Sigmoid colon (tissue), 7 donors: ENCODE measurements around the gene USP40. TPM values are rescaled to one million over a fixed set of nuclear protein-coding genes. Genes with fewer than 3 reads are reported as not detected.

Experiments used
- DNase-seq: peaks from one replicate; pipeline ENCODE4 v3.0.0-alpha.2; 2019
- H3K27ac ChIP-seq, 4 donors: fragments of 200-600 bp; sonication (generic); one replicate each; pipeline ENCODE4 v1.5.1; 2016 to 2019; ENCODE audit warnings: mild to moderate bottlenecking in 1 of 4
- H3K27me3 ChIP-seq, 3 donors: fragments of 200-600 bp; sonication (generic); one replicate each; pipeline ENCODE4 v1.5.1; 2019; ENCODE audit warnings: mild to moderate bottlenecking in 1 of 3
- H3K36me3 ChIP-seq, 4 donors: fragments of 200-600 bp; sonication (generic); one replicate each; pipeline ENCODE4 v1.5.1; 2016 to 2019
- H3K4me1 ChIP-seq, 4 donors: fragments of 200-600 bp; sonication (generic); one replicate each; pipeline ENCODE4 v1.5.1; 2017 to 2019
- H3K4me3 ChIP-seq, 4 donors: fragments of 200-600 bp; sonication (generic); one replicate each; pipeline ENCODE4 v1.5.1; 2017 to 2019; ENCODE audit warnings: mild to moderate bottlenecking in 2 of 4, moderate library complexity in 1 of 4
- H3K9me3 ChIP-seq, 4 donors: fragments of 200-600 bp in 3 of 4; sonication (generic) in 3 of 4; one replicate each; pipeline versions ENCODE4 v1.5.1 to v1.6.1; 2013 to 2019
- EP300 ChIP-seq, 4 donors: sonication (generic); formaldehyde crosslinking; IDR thresholded peaks; one replicate each; pipeline ENCODE4 v1.6.1; 2017; ENCODE audit warnings: antibody characterized with exemption in 4 of 4
- POLR2A ChIP-seq, 2 donors: fragments of 450-650 bp; IDR thresholded peaks; one replicate each; pipeline ENCODE4 v1.6.1; 2016; ENCODE audit warnings: antibody characterized with exemption in 2 of 2, mild to moderate bottlenecking in 2 of 2, moderate library complexity in 2 of 2
- POLR2AphosphoS5 ChIP-seq, 4 donors: sonication (generic); formaldehyde crosslinking; IDR thresholded peaks; one replicate each; pipeline ENCODE4 v1.6.1; 2017; ENCODE audit warnings: antibody characterized with exemption in 4 of 4
- WGBS, 2 donors: extraction: QIAGEN DNeasy Blood & Tissue Kit; methylation state at CpG; one replicate each; pipeline ENCODE4 v1.1.7; 2013; 5-methylcytosine and 5-hydroxymethylcytosine counted together
- intact Hi-C: fragments of 100-400 bp; cut with DNase I; formaldehyde crosslinking; loops from one replicate; pipeline ENCODE4 v1.15.1; 2023
- polyA plus RNA-seq, 3 donors: library from polyadenylated mRNA; stranded (reverse); fragments of 200-250 nt; gene quantifications; one replicate each; pipeline ENCODE4 v1.2.3, GENCODE V29; 2013
- total RNA-seq, 4 donors: library from RNA; depleted of rRNA; stranded (reverse); fragments of >200 nt; gene quantifications; one replicate each; pipeline ENCODE4 v1.1.0, GENCODE V29; 2016
- TF ChIP-seq, protein P1 (sequence below), 4 experiments: fragments of 450-650 bp in 3 of 4; fragments of 200-600 bp in 1 of 4; IDR thresholded peaks; one replicate each; pipeline ENCODE4 v1.5.1; 2016 to 2019; ENCODE audit warnings: antibody characterized with exemption in 4 of 4, mild to moderate bottlenecking in 3 of 4, moderate library complexity in 2 of 4
- donor health status: healthy with polysubstance abuse.
- donor health status: Bipolar disorder and iron deficiency.
- donor health status: healthy.

Gene USP40
- total and polyA plus RNA-seq, 7 donors: 9.6 to 34.5 (median 23.4) TPM

DNA sequence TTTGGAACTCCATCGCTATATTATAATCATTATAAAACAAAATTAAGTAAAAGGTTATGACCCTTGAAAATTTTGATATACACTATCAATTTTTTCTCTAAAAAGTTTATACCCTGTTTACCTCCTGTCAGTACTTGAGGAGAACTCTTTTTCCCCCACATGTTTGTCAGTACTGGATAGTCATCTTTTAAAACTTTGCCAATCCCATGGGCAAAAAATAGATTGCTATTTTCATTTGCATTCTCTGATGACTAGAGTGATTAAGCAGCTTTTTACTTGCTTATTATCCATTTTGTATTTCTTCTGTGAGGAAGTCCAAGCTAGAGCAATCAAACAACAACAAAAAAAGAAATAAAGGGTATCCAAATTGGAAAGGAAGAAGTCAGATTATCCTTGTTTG lies 135.9 kb downstream of the USP40 start:
- DNase-seq: no peak
- Histone ChIP-seq H3K36me3 (peaks cover 0 to 14% (median 1%) of the 10 kb centered on the region in 4 donors), H3K4me1 (peaks cover 0 to 9% (median 5%) of the 10 kb centered on the region in 4 donors), H3K27me3 (no peaks in the 10 kb centered on the region), H3K9me3 (no peaks in the 10 kb centered on the region), H3K4me3 (no peak overlapping the region), H3K27ac (no peak overlapping the region)
- WGBS, 2 donors: 89 to 92% methylated on average over 1 of the region's 1 CpG
- intact Hi-C loops: no loop called here
- TF ChIP-seq, protein P1, sequence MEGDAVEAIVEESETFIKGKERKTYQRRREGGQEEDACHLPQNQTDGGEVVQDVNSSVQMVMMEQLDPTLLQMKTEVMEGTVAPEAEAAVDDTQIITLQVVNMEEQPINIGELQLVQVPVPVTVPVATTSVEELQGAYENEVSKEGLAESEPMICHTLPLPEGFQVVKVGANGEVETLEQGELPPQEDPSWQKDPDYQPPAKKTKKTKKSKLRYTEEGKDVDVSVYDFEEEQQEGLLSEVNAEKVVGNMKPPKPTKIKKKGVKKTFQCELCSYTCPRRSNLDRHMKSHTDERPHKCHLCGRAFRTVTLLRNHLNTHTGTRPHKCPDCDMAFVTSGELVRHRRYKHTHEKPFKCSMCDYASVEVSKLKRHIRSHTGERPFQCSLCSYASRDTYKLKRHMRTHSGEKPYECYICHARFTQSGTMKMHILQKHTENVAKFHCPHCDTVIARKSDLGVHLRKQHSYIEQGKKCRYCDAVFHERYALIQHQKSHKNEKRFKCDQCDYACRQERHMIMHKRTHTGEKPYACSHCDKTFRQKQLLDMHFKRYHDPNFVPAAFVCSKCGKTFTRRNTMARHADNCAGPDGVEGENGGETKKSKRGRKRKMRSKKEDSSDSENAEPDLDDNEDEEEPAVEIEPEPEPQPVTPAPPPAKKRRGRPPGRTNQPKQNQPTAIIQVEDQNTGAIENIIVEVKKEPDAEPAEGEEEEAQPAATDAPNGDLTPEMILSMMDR (IDR thresholded peaks at IDR 0.05): no peak
- TF ChIP-seq POLR2A (IDR thresholded peaks at IDR 0.05) (no peak), POLR2AphosphoS5 (IDR thresholded peaks at IDR 0.05) (no peak), EP300 (IDR thresholded peaks at IDR 0.05) (no peak)

GRCh38 chr2:233430081-233430480 lies 136.5 kb downstream of the USP40 start:
- TF ChIP-seq EP300 (IDR thresholded peaks at IDR 0.05) (no peak), POLR2A (IDR thresholded peaks at IDR 0.05) (no peak), POLR2AphosphoS5 (IDR thresholded peaks at IDR 0.05) (no peak)
- TF ChIP-seq, protein P1 (IDR thresholded peaks at IDR 0.05): no peak
- no peak overlapping the region for H3K27ac ChIP-seq
- peaks cover 0 to 9% (median 5%) of the 10 kb centered on the region in 4 donors for H3K4me1 ChIP-seq
- intact Hi-C loops: no loop called here
- no peak for DNase-seq
- no peaks in the 10 kb centered on the region for H3K9me3 ChIP-seq
- no peak overlapping the region for H3K4me3 ChIP-seq
- no peaks in the 10 kb centered on the region for H3K27me3 ChIP-seq
- WGBS, 2 donors: 27 to 48% methylated on average over 4 of the region's 4 CpGs
- H3K36me3 ChIP-seq: peaks cover 0 to 8% (median 0%) of the 10 kb centered on the region in 4 donors

- TF ChIP-seq POLR2A (IDR thresholded peaks at IDR 0.05) (no peak), POLR2AphosphoS5 (IDR thresholded peaks at IDR 0.05) (no peak), EP300 (IDR thresholded peaks at IDR 0.05) (no peak)
- TF ChIP-seq, protein P1 (IDR thresholded peaks at IDR 0.05): no peak
- Histone ChIP-seq H3K4me3 (no peak overlapping the region), H3K36me3 (peaks cover 0 to under 1% (median 0%) of the 10 kb centered on the region in 4 donors), H3K27me3 (no peaks in the 10 kb centered on the region), H3K4me1 (peaks cover 0 to 9% (median 5%) of the 10 kb centered on the region in 4 donors), H3K27ac (no peak overlapping the region), H3K9me3 (no peaks in the 10 kb centered on the region)
- 87 to 90% methylated on average over 20 of the region's 20 CpGs for WGBS, 2 donors
- intact Hi-C loops: no loop called here
- no peak for DNase-seq
Observed at GRCh38 chr2:233429175-233429897, 137.2 kb downstream of the USP40 start.

GRCh38 chr2:233428438-233428837 lies 138.1 kb downstream of the USP40 start:
- Histone ChIP-seq H3K9me3 (no peaks in the 10 kb centered on the region), H3K4me3 (no peak overlapping the region), H3K36me3 (no peaks in the 10 kb centered on the region), H3K4me1 (peaks cover 0 to 9% (median 5%) of the 10 kb centered on the region in 4 donors), H3K27me3 (no peaks in the 10 kb centered on the region), H3K27ac (no peak overlapping the region)
- TF ChIP-seq POLR2A (IDR thresholded peaks at IDR 0.05): no peak
- intact Hi-C loops: no loop called here
- DNase-seq: no peak
- 95 to 97% methylated on average over 7 of the region's 7 CpGs for WGBS, 2 donors

- no peak overlapping the region for H3K27ac ChIP-seq
- no peaks in the 10 kb centered on the region for H3K27me3 ChIP-seq
- no peak overlapping the region for H3K4me3 ChIP-seq
- TF ChIP-seq, protein P1 (IDR thresholded peaks at IDR 0.05): no peak
- TF ChIP-seq EP300 (IDR thresholded peaks at IDR 0.05) (no peak), POLR2A (IDR thresholded peaks at IDR 0.05) (no peak), POLR2AphosphoS5 (IDR thresholded peaks at IDR 0.05) (no peak)
- no peaks in the 10 kb centered on the region for H3K36me3 ChIP-seq
- whole genome bisulfite sequencing, 2 donors: 93 to 94% methylated on average over 3 of the region's 3 CpGs
- peaks cover 0 to 9% (median 5%) of the 10 kb centered on the region in 4 donors for H3K4me1 ChIP-seq
- no peak for DNase-seq
- intact Hi-C loops: no loop called here
- no peaks in the 10 kb centered on the region for H3K9me3 ChIP-seq
Observed at GRCh38 chr2:233428008-233428407, 138.6 kb downstream of the USP40 start.
